NCI-H510A treated with DMSO at 0.1 percent for 48 hours (cell line): ENCODE measurements around the gene KDM4B.
"Not testable (repeated sequence)": the region's sequence is repeated elsewhere in the genome, so short reads cannot be mapped to it uniquely, and the experiment has no call there.

Experiments
- DNase-seq: peaks from one replicate; lab custom pipeline; 2025; lab: John Stamatoyannopoulos, UW

The KDM4B gene

GRCh38 chr19:4967738-4968461, 1.0 kb upstream of the KDM4B start:
- DNase-seq, result no peak

- no peak for DNase-seq
These were observed 419 bp downstream of the KDM4B start for GRCh38 chr19:4969292-4969771.

GRCh38 chr19:4969772-4970531, 1.0 kb downstream of the KDM4B start:
- DNase-seq, result peak; percentile 55

- peak; percentile 55 for DNase-seq
These were observed 1.9 kb downstream of the KDM4B start for GRCh38 chr19:4970558-4971423.

- peak; percentile 66 for DNase-seq
These were observed 2.5 kb downstream of the KDM4B start for GRCh38 chr19:4971424-4971793.

GRCh38 chr19:4971816-4972495, 3.0 kb downstream of the KDM4B start:
- DNase-seq, result no peak

- DNase-seq, result no peak
These were observed 3.8 kb downstream of the KDM4B start for GRCh38 chr19:4972509-4973230.

GRCh38 chr19:4974880-4975469, 6.1 kb downstream of the KDM4B start:
- no peak for DNase-seq

GRCh38 chr19:4975601-4976000, 6.7 kb downstream of the KDM4B start:
- DNase-seq, result not testable (repeated sequence)

GRCh38 chr19:4976401-4977298, 7.7 kb downstream of the KDM4B start:
- no peak for DNase-seq

- no peak for DNase-seq
These were observed 8.6 kb downstream of the KDM4B start for GRCh38 chr19:4977299-4978174.

- DNase-seq, result no peak
These were observed 10.4 kb downstream of the KDM4B start for GRCh38 chr19:4979211-4979807.

- no peak for DNase-seq
These were observed 11.2 kb downstream of the KDM4B start for GRCh38 chr19:4980067-4980466.

GRCh38 chr19:4980838-4981680, 12.1 kb downstream of the KDM4B start:
- DNase-seq, result no peak

- DNase-seq, result peak; percentile 58
These were observed 12.7 kb downstream of the KDM4B start for GRCh38 chr19:4981681-4981958.

- DNase-seq, result no peak
These were observed 14.6 kb downstream of the KDM4B start for GRCh38 chr19:4983346-4984105.

- DNase-seq, result no peak
These were observed 15.1 kb downstream of the KDM4B start for GRCh38 chr19:4984106-4984380.
